Chondrocyte (in vitro differentiated cells): ENCODE measurements around the gene DUSP10. TPM values are rescaled to one million over a fixed set of nuclear protein-coding genes. Genes with fewer than 3 reads are reported as not detected.

Source experiments
- DNase-seq: peaks from one replicate; pipeline ENCODE4 v3.0.0; 2021; ENCODE audit warnings: mixed read lengths, low spot score
- H3K27ac Mint-ChIP-seq: one replicate; pipeline ENCODE4 v1.8.0; 2021; ENCODE audit warnings: mild to moderate bottlenecking, moderate library complexity, mixed read lengths; ENCODE audit not compliant: unreplicated experiment
- H3K27me3 Mint-ChIP-seq: 2 replicates; pipeline ENCODE4 v1.8.0; 2021; ENCODE audit warnings: low read depth, mixed read lengths
- H3K36me3 Mint-ChIP-seq: 2 replicates; pipeline ENCODE4 v1.8.0; 2021; ENCODE audit warnings: low read depth, mixed read lengths
- H3K4me1 Mint-ChIP-seq: 2 replicates; pipeline ENCODE4 v1.8.0; 2021; ENCODE audit warnings: low read depth, mild to moderate bottlenecking, mixed read lengths
- H3K4me3 Mint-ChIP-seq: one replicate; pipeline ENCODE4 v1.8.0; 2021; ENCODE audit warnings: mild to moderate bottlenecking, moderate library complexity, mixed read lengths; ENCODE audit not compliant: unreplicated experiment
- H3K9me3 Mint-ChIP-seq: 2 replicates; pipeline ENCODE4 v1.8.0; 2021; ENCODE audit warnings: low read depth, mixed read lengths
- CTCF ChIP-seq: fragments of 200-600 bp; sonication (generic); IDR thresholded peaks from 2 replicates; pipeline ENCODE4 v1.5.0; 2021; ENCODE audit warnings: antibody characterized with exemption, mild to moderate bottlenecking, moderate library complexity
- total RNA-seq: library from RNA; stranded (reverse); gene quantifications from 3 replicates; pipeline ENCODE4 v1.2.1, GENCODE V29; 2021

DUSP10 gene
- total RNA-seq, 1 donor from 2014 or later, result 4.1 TPM

GRCh38 chr1:221690858-221691257 lies 51.0 kb downstream of the DUSP10 start:
- peaks cover 9% of the 10 kb centered on the region for H3K9me3 Mint-ChIP-seq
- H3K36me3 Mint-ChIP-seq, result no peaks in the 10 kb centered on the region
- no peaks in the 10 kb centered on the region for H3K27me3 Mint-ChIP-seq
- no peak overlapping the region for H3K27ac Mint-ChIP-seq
- H3K4me3 Mint-ChIP-seq, result no peak overlapping the region
- no peak for DNase-seq
- H3K4me1 Mint-ChIP-seq, result no peaks in the 10 kb centered on the region
- no peak for TF ChIP-seq CTCF

- Mint-ChIP-seq H3K4me1 (no peaks in the 10 kb centered on the region), H3K27ac (no peak overlapping the region), H3K27me3 (peaks cover 6% of the 10 kb centered on the region), H3K4me3 (no peak overlapping the region), H3K36me3 (no peaks in the 10 kb centered on the region), H3K9me3 (peaks cover 9% of the 10 kb centered on the region)
- no peak for DNase-seq
- TF ChIP-seq CTCF, result no peak
Observed at GRCh38 chr1:221689138-221689537, 52.8 kb downstream of the DUSP10 start.

GRCh38 chr1:221688488-221688843 lies 53.4 kb downstream of the DUSP10 start:
- no peak for TF ChIP-seq CTCF
- Mint-ChIP-seq H3K27ac (no peak overlapping the region), H3K9me3 (peaks cover 4% of the 10 kb centered on the region), H3K4me1 (no peaks in the 10 kb centered on the region), H3K27me3 (peaks cover 6% of the 10 kb centered on the region), H3K4me3 (no peak overlapping the region), H3K36me3 (no peaks in the 10 kb centered on the region)
- no peak for DNase-seq

- Mint-ChIP-seq H3K27me3 (peaks cover 6% of the 10 kb centered on the region), H3K27ac (no peak overlapping the region), H3K9me3 (no peaks in the 10 kb centered on the region), H3K4me3 (no peak overlapping the region), H3K36me3 (no peaks in the 10 kb centered on the region), H3K4me1 (no peaks in the 10 kb centered on the region)
- no peak for TF ChIP-seq CTCF
- no peak for DNase-seq
Observed at GRCh38 chr1:221687836-221688487, 53.9 kb downstream of the DUSP10 start.

GRCh38 chr1:221683681-221684080 lies 58.2 kb downstream of the DUSP10 start:
- Mint-ChIP-seq H3K27ac (no peak overlapping the region), H3K27me3 (peaks cover 6% of the 10 kb centered on the region), H3K4me1 (no peaks in the 10 kb centered on the region), H3K4me3 (no peak overlapping the region), H3K9me3 (peaks cover 8% of the 10 kb centered on the region), H3K36me3 (peaks cover 3% of the 10 kb centered on the region)
- no peak for DNase-seq
- TF ChIP-seq CTCF, result no peak
